Measurements from ENCODE around the gene GABARAPL1.
A peak's percentile ranks its signal among the peaks of the same experiment; 100 is the strongest.
"Not testable (repeated sequence)": the region's sequence is repeated elsewhere in the genome, so short reads cannot be mapped to it uniquely, and the experiment has no call there.

GABARAPL1 gene

DNA sequence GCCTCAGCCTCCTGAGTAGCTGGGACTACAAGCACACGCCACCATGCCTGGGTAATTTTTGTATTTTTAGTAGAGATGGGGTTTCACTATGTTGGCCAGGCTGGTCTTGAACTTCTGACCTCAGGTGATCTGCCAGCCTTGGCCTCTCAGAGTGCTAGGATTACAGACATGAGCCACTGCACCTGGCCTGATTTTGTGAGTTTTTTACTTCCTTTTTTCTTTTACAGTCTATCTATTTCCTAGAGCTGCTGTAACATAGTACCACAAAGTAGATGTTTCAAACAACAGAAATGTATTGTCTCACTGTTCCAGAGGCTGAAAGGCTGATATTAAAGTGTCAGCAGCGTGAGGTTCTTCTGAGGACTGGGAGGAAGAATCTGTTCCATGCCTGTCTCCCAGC is 8.2 kb upstream of the GABARAPL1 start:
- not testable (repeated sequence) for DNase-seq

- no peak for DNase-seq
These were observed 7.4 kb upstream of the GABARAPL1 start for GRCh38 chr12:10205220-10205807.

DNA sequence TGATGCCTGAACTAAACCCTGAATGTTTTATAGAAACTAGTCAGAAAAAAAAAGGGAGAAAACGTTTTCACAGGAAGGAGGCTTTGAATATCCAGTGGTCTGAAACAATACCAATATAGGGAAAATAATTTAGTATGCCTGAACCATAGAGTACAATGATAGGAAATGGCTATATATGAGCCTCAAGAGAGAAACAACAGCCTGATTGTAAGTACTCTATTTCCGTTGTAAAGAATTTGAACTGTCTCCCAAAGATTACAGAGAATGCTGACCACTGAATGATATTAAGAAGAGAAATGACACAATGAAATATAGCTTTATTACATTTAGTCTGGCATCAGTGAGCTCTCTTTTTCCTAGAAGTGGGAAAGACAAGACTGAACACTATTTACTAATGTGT is 5.5 kb upstream of the GABARAPL1 start:
- DNase-seq = no peak

DNA sequence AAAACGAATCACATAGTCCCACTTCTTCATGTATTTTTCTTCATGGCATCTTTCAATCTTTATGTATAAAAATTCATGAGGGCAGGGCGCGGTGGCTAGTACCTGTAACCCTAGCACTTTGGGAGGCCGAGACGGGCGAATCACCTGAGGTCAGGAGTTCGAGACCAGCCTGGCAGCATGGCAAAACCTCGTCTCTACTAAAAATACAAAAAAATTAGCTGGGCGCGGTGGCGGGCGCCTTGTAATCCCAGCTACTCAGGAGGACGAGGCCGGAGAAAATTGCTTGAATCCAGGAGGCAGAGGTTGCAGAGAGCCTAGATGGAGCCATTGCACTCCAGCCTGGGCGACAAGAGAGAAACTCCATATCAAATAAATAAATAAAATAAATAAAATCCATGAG is 2.5 kb upstream of the GABARAPL1 start:
- DNase-seq = no peak

DNA sequence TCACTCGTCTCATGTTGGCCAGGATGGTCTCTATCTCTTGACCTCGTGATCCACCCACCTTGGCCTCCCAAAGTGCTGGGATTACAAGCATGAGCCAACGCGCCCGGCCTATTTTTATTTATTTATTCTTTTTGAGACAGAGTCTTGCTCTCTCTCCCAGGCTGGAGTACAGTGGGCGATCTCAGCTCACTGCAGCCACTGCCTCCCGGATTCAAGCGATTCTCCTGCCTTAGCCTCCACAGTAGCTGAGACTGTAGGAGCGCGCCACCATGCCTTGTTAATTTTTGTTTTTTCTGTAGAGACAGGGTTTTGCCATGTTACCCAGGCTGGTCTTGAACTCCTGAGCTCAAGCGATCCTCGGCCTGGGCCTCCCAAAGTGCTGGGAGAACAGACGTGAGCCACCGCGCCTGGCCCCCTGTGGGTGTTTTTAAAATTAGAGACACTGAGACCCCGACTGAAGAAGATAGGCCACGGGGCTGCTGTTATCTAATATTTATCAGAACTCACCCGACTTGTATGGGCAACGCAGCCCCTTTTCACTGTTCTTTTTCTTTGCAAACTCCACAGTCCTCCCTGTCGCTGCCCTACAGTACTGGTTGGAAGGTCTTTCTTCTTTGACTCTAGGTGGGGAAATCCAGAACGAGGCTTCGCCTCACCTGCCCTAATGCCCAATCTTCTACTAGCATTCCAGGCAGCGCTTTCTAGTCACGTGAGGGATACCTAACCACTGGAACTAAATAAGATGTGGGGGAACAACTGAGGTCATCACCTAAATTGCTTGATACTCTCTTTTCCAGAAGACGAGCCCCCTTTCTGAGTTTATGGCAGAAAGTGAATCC is 1.4 kb upstream of the GABARAPL1 start:
- DNase-seq = no peak

GRCh38 chr12:10211940-10212738 is 538 bp upstream of the GABARAPL1 start:
- peak; percentile 70 to 89 for DNase-seq

DNA sequence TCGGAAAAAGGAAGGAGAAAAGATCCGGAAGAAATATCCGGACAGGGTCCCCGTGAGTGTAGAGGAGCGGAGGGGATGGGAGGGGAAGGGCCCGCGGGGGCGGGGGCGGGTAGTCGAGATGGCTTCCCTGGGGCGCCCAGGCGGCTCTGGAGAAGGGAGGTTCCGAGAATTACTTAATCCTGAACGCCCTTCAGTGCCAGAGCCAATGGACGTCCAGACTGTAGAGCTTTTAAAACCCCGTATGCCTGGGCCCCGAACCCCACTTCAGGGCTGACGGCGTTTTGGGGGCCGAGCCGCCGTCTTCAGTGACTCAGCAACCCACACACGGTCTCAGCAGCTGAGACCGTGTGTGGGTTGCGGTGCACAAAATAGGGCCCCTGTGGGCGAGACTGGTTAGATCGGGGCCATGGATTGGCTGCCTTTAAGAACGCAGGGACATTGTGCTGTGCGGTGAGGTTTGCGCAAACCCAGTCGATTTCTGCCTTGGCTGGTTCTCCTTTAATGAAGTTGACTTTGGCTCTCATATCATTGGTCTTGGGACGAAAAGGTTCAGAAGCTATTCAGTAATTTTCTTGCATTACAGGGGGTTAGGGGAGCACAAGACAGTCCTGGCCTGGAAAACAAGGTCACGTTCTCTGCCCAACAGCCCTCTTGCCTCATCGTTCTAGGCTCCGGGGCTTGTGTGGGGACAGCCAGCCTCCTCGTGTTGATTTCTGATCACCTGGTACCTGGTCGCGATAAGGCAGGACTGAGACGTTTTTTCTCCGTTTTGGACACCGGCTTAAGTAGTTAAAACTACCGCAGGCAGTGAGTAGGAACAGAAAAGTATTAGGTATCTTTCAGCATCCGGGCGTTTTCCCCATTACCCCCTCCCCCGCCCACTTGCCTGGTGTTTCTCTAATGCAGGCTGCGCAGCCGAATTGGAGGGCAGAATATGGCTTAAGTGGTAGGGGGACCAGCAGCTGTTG is 775 bp downstream of the GABARAPL1 start:
- peak; percentile 43 to 71 for DNase-seq

GRCh38 chr12:10214136-10214894 is 1.6 kb downstream of the GABARAPL1 start:
- no peak for DNase-seq

GRCh38 chr12:10214895-10215267 is 2.2 kb downstream of the GABARAPL1 start:
- DNase-seq = no peak

GRCh38 chr12:10215436-10215835 is 2.8 kb downstream of the GABARAPL1 start:
- DNase-seq = no peak

GRCh38 chr12:10215946-10216345 is 3.3 kb downstream of the GABARAPL1 start:
- not testable (repeated sequence) for DNase-seq

DNA sequence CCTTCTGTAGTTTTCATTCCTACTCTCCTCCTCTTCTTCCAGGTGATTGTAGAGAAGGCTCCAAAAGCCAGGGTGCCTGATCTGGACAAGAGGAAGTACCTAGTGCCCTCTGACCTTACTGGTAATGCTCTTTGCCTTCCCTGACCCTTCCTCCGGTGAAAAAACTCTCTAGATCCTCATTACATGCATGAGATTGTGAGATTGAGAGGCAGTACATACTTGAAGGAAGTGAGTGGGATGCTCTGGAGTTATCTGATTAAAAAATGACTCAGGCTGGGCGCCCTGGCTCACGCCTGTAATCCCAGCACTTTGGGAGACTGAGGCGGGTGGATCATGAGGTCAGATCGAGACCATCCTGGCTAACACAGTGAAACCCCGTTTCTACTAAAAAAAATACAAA is 5.3 kb downstream of the GABARAPL1 start:
- no peak for DNase-seq

- no peak for DNase-seq
These were observed 7.9 kb downstream of the GABARAPL1 start for GRCh38 chr12:10220398-10221077.

DNA sequence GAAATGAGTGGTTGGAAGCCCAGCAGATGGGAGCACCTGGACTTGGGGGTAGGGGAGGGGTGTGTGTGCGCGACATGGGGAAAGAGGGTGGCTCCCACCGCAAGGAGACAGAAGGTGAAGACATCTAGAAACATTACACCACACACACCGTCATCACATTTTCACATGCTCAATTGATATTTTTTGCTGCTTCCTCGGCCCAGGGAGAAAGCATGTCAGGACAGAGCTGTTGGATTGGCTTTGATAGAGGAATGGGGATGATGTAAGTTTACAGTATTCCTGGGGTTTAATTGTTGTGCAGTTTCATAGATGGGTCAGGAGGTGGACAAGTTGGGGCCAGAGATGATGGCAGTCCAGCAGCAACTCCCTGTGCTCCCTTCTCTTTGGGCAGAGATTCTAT is 9.2 kb downstream of the GABARAPL1 start:
- no peak for DNase-seq

DNA sequence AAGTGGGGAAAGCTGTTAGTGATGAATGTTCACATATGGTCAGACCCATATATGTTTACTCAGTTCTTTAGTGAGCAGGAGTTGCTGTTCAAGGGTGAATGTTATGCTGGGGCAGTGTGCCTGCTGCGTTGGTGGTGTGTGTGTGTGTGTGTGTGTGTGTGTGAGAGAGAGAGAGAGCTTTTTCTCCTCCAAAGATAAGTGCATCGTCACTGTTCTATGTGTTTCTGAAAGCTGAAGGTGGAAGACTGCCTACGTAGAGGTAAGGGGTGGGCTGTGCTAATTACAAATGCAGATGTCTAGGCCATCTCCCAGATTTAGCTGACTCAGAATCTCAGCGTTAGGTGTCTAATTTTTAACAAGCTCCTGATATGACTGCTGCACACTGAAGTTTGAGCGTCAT is 10.5 kb downstream of the GABARAPL1 start:
- DNase-seq = no peak

DNA sequence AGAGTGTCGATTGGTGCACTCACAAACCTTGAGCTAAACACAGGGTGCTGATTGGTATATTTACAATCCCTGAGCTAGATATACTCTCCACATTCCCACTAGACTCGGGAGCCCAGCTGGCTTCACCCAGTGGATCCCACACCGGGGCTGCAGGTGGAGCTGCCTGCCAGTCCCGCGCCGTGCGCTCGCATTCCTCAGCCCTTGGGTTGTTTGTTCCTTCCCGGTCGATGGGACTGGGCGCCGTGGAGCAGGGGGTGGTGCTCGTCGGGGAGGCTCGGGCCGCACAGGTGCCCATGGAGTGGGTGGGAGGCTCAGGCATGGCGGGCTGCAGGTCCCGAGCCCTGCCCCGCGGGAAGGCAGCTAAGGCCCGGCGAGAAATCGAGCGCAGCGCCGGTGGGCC is 12.7 kb downstream of the GABARAPL1 start:
- not testable (repeated sequence) for DNase-seq

- no peak for DNase-seq
These were observed 13.4 kb downstream of the GABARAPL1 start for GRCh38 chr12:10226086-10226485.

DNA sequence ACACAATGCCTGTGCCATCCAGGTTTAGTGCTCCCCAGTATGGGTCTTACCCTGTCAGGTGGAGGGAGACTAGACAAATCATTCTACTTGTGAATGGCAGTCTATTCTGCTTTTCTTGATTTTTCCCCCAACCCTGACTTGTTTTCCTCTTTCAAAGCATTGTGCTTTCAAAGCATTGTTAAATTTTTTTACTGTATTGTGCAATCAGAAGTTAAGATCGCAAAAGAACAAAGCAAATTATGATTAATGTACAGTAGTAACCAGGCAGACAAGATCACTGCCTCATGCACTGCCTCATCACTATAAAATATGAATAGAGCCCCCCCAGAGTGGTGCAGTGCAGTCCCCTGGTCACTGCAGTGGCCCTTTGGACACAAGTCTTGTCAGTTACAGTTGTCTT is 14.1 kb downstream of the GABARAPL1 start:
- DNase-seq = no peak

DNA sequence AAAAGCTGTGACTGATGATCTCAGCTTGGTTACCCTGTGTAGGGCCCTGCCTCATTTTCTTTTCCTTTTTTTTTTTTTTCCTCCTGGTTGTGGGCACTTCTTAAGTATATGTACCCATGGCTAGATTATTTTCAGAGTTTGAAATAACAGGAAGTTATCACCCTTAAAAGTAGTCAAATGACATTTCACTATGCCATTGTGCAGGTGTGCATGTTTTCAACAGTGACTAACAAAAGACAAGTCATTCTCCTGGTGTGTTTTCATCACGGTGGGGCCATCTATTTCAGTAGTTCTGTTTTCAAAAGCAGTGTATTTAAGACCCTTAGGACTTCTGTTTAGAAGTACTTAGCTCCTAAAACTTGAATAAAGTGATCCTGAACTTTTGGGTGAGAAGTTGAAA is 15.0 kb downstream of the GABARAPL1 start:
- DNase-seq = no peak

DNA sequence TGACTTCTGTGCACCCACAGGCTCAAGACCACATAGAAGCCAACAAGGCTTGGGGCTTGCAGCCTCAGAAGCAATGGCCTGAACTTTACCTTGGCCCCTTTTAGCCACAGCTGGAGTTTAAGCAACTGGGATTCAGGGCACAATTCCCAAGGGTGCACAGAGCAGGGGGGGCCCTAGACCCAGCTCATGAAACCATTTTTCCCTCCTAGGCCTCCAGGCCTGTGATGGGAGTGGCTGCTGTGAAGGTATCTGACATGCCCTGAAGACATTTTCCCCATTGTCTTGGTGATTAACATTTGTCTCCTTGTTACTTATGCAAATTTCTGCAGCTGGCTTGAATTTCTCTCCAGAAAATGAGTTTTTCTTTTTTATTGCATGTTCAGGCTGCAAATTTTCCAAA is 21.9 kb downstream of the GABARAPL1 start:
- no peak for DNase-seq

All from NCI-H526 (cell line).